HG02885 (cell line): ENCODE results near the gene MYOF.
"Not testable (repeated sequence)": the region's sequence is repeated elsewhere in the genome, so short reads cannot be mapped to it uniquely, and the experiment has no call there.

Source experiments
- ATAC-seq: cut with Tn5 transposase; IDR thresholded peaks from one replicate; pipeline ENCODE4 v1.9.1; 2021; ENCODE audit warnings: mild to moderate bottlenecking; ENCODE audit not compliant: unreplicated experiment, poor library complexity

The MYOF gene

DNA sequence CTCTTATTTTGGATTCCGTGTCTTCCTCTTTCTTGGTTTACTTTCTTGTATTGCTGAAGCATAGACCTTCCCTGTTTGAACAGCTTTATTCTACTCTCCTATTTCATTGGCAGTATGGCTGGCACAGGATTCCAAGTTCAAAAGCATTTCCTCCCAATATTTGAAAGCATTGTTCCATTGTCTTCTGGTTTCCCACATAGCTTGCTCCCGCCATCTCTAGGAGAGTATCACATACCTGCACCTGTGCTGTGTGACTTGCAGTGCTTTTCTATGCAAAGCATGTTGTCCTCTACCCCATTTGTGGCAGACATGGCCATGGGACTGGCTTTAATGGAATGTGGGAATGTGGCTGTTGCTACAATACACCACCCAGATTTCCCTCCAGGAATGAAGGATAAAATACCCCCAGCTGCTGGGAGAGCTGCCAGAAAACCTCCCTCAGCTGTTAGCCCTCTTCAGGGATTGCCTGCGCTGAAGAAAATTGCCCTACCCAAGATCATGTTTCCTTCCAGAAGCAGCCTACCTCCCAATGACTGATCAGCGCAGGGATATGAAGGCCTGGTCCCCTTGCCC lies 6.9 kb upstream of the MYOF start:
- no peak for ATAC-seq

DNA sequence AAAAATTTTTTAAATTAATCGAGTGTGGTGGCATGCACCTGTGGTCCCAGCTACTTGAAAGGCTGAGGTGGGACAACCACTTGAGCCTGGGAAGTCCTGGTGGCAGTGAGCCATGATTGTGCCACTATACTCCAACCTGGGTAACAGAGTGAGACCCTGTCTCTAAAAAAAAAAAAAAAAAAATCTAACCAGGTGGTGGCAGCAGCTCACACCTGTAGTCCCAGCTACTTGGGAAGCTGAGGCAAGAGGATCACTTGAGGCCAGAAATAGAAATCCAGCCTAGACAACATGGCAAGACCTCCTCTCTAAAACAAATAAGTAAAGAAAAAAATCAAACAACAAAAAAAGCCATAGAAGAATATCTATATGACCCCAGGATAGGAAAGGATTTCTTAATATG lies 3.6 kb upstream of the MYOF start:
- ATAC-seq: no peak

DNA sequence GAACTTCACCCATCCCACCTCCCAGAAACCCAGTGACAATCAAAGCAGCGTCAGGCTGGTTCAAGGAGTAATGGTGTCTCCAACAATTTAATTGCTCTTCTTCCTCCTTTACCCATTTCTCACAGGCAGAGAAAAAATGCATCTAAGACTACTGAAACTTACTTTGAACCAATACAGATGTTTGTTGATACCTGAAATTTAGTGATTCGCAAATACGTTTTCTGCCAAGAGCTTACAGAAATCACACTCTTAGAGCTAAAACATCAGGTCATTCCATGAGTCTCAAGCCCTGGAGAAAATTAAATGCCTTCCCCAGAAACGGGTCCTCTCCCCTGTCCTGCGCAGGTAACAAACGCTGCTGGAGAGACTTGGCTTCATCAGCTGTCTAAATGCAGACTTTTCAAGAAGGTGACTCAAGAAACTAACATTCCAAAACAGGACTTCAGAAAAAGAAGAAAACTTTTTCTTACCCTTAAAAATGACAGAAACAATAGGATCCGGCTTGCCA lies 443 bp downstream of the MYOF start:
- no peak for ATAC-seq

DNA sequence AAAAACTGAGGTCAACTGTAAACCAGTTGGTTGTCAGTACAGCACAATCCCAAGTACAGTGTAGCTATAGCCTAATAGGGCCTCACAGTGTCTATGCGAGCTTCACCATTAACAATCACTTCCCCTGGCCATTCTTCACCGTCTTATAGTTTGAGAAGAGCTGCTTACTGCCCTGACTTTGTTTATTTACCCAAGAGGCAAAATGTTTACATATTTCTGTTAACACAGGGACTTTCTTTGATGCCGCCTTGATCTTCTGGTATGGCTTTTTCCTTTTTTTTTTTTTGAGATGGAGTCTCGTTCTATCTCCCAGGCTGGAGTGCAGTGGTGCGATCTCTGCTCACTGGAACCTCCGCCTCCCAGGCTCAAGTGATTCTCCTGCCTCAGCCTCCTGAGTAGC lies 3.3 kb downstream of the MYOF start:
- no peak for ATAC-seq

DNA sequence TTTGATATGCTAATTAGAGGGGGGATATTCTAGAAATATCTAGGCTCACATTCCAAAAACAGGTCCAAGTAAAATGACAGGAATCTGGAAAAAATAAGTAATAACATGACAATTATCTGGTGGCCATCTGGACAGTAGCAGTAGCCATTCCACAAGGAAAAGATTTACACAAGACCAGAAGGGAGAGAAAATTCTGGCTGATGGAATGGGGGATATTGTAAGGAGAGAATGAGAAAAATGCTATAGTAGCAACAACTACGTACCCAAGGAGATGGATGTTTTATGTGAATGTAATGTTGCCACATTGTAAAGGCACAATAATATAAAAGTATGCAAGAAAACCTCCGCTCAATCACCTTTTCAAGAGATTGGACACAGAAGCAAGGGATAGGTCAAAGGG lies 5.4 kb downstream of the MYOF start:
- no peak for ATAC-seq

DNA sequence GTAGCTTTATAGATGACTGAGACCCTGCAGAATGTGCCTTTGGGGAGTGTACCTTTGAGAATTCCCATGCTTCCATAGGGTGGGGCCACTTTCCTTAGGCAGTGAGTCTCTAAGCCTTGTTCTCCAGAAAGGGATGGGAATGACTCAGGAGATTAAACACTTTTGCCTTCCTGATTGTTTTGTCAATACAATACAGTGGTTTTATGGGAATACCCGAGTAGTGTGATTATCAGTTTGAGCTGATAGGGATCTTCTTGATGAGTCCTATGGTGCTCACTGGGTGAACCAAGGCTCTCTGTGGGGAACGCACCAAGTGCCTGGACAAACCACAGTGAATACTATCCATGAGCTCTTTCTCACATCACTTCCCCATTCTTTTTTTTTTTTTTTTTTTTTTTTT lies 6.3 kb downstream of the MYOF start:
- no peak for ATAC-seq

DNA sequence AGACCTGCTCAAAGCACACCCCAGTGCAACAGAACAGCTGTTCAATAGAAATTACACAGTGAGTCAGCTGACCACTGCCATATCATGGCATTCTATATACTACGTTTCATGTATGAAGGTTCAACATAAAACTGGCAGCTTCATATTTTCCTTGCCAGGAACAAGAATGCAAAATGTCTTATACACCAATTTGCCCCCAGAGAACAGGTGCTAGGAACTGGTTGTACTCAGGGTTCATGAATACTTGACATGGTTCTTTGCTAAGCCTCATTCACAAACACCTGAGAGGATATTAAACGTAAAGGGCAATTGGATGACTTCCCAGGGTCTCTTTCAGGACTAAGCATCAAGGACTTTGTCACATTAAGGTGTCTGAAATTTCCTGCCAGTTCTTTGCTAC lies 6.9 kb downstream of the MYOF start:
- no peak for ATAC-seq

DNA sequence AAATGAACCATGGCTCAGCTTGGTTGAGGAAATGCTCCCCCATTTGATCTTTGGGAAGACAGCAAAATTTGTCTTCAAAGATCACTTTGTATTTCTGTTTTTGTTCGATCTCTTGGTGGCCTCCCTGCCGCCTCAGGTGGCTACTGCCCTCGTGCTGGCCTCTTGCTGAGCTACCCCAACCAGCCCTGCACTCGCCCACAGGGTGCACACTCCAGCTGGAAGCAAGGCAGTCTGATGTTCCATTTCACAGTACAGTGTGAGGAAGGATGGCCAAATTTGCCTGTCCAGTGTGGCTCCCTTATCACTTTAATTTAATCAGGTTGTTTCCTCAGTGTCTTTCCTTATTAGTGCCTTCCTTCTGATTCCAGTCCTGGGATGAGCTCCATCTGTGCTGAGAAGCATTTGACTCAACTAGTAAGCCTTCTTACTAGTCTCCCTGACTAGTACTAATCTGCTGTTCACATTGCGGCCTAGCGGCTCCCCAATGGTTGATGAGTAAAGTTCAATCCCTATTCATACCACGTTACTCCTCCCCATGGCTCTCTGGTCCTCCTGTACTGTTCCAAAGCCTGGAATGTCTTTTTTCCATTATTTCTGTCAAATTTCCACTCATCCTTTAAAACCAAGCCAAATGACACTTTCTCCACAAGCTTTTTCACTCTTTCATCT lies 8.2 kb downstream of the MYOF start:
- no peak for ATAC-seq

DNA sequence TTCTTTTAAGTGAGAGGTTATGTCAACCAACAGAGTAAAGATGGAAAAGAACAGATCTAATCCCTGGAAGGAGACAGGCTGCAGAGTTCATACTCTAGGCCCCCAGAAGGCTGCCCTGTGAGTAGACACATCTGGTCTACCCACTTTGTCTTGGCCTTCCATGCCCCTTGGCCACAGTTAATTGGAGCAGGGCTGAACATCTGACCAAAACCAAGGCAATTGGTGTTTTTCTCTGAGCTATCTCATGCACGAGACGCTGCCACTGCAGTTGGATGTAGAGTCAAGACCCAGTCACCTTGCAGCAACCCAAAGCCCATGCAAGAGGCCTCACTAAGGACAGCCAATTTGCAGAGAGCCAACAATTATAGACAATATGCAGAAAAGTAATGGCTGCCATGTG lies 9.0 kb downstream of the MYOF start:
- ATAC-seq: no peak

DNA sequence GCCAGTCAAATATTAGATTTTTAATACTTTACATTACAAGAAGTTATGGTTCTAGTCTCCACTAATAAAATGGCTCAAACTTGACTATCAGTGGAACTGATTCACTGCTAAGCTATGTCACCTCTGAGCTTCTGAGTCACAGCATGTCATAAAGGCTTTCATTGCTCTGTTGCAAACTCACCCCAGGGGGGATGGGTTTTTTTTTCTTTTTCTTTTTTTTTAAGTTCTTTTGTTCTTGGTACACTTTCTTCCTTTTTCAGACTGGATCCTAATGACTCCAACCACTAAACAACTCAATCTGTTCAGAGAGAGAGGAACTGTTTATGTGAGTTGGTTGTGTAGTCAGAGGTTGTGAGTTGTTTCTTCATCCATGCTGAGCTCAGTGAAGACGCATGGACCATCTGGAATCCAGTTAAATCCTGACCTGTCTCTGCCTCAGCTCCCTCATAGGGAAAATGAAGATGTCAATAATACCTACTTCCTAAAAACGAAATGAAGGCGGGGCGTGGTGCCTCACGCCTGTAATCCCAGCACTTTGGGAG lies 11.0 kb downstream of the MYOF start:
- ATAC-seq: no peak

DNA sequence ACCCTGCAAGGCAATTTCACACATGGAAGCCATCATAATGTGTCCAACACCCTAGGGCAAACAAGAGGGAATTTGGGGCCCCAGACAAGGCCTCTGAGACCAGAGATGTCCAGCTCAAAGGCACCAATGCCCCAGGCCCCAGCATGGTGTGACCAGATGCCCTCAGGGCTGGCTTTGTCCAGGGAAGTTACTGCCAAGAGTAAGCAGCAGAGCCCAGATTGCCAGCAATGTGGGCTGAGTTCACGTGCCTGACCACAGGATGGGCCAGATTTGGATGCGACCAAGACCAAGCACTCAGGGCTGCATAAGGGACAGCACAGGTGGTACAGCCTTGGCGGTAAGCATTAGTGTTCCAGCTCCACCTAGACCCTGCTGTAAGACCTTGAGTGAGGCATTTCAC lies 12.7 kb downstream of the MYOF start:
- no peak for ATAC-seq

DNA sequence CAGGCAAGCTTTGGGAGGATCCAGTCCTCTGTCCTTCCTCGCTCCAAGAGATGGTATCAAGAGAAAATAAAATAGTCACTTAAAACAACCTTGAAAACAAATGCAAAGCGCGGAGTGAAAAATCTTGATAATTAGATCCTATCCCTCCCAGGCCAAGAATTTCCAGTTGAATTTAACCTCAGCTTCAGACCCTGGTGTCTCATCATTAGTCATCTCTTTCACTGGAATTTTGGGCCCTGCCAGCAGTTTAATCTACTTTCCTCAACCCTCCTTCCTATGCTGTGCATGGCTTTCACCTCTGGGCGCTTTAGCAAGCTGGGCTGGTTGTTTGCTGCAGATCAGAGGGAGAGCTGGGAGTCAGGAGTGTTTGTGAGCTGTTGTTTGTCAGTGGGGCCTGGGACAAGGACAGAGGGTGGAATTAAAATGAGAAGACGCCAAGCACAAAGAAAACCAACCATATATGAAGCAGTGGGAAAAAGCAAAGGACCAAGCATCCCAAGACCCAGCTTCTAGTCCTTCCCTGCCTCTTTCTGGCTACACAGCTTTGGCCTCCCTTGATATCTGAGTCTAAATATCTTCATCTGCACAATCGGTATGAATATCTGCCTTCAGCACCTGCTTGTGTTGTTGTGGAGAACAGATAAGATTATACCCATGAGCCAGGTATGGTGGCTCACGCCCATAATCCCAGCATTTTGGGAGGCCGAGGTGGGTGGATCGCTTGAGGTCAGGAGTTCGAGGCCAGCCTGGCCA lies 13.5 kb downstream of the MYOF start:
- no peak for ATAC-seq

DNA sequence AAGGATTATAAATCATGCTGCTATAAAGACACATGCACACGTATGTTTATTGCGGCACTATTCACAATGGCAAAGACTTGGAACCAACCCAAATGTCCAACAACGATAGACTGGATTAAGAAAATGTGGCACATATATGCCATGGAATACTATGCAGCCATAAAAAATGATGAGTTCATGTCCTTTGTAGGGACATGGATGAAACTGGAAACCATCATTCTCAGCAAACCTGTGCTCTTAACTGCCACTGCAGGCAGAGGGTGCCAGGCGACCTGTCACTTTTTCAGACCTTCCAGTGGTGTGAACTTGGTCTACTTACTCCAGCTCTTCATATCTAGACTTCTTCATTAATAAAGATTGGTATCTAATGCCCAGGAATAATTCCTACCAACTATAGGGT lies 14.5 kb downstream of the MYOF start:
- ATAC-seq: not testable (repeated sequence)

DNA sequence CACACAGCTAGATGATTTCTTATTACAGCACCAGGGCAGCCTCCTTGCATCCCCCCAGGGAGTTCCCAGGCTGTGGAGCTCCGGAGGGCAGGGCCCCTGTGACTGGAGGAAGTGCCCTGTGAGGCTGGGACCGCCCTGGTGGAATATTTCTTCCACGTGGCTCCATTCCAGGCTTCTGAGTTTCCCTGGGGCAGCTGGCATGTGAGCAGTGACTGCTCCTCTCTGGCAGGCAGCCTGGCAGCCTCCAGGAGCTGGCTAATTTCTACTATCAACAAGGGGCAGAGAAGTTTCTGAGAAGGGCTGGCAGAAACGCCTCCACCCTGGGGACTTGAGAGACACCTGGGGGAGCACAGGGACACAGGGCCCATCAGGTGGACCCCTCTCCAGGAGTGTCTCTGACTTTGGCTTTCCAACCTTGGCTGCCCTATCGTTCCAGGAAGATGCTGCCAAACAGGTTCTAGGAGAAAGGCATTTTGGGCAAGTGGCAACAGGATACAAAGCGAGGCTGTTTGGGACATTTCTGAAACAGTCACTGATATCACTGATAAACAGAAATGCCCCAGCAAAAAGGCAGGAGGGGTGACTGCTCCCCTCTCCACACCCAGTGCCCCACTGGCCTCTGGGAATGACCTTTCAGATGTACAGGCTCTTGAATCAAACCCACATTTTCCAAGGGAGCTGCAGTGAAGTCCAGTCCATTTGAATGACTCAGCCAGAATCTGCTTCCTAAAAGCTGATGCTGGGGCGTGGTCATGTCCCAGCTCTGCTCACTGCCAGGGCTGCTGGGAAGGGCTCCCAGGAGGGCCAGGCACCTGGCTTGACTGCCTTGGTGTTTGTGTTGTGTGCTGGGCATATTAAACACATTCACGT lies 16.1 kb downstream of the MYOF start:
- ATAC-seq: no peak

DNA sequence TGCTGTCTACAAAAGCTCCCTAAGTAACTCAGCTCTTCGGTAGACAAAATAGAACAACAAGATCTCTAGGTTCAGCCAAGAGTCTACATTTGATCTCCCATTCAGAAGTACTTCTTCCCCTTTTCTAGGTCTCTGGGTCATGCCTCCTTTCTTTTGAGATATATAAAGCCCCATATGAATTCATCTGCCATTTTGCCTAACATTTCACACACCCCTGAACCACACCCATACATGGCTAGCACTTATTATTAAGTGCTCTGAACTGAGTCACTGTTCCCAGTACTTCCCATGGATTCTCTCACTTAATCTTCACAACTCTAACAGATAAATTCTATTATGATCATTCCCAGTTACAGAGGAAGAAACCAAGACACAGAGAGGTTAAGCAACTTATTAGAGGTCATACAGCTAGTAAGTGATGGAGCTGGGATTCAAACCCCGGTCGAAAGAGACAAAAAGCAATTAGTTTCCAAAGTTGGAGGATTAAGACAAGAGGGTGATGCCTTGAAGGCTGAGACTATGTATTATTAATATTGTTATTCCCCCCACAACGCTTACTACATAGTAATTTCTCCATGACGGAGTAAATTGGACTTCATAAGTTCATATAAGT lies 17.3 kb downstream of the MYOF start:
- no peak for ATAC-seq

DNA sequence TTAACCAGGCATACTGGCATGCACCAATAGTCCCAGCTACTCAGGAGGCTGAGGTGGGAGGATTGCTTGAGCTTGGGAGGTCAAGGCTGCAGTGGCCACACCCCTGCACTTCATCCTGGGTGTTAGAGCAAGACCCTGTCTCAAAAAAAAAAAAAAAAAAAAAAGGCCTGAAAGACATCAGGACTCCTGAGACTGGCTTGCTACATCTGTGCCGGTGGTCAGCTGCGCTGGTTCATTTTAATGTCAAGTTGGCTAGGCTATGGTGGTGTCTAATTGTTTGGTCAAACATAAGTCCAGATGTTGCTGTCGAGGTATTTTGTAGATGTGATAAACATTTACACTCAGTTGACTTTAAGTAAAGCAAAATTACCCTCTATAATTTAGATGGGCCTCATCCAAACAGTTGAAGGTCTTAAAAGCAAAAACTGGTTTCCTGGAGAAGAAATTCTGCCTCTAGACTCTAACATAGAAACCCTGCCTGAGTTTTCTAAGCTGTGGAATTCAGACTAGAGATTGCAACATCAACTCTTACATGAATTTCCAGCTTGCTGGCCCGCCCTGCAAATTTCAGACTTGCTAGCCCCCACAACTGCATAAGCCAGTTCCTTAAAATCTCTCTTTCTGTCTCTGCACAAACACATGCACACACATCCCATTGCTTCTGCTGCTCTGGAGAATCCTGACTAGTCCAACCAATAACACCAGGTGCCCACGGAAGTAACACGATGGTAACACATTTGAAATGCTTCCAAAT lies 18.2 kb downstream of the MYOF start:
- no peak for ATAC-seq

DNA sequence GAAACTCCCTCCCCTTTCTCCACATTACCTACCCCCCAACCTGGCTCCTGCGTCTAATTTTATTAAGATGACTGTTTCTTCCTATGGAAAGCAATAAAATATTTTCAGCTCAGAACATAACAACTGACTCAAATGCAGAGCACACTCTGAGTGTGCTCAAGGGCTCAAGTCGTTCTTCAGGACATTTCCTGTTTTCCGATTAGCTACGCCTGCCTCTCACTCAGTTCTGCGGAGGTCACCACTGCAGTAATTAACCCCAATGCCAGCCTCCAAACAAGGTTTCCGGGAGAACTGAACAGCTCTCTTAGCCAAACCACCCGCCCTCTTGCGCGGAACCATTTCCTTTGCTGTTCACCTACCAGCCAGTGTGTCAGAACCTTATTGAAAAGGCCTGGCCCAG lies 19.3 kb downstream of the MYOF start:
- no peak for ATAC-seq

DNA sequence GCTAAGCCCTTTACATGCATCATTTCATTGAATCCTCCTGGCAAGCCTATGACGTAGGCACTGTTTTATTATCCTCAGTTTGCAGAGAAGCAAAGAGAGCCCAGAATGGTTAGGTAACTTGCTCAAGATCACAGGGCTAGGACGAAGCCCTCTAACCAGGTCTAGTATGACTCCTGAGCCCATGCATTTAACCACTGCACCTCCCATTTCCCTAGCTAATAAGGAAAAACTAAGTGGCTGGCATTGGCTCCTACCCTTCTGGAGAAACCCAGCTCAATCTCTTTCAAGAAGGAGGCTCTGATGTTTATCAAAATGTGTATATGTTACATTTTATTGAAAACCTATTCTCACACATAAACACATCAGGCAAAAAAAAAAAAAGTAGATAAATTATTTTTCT lies 19.8 kb downstream of the MYOF start:
- ATAC-seq: no peak

DNA sequence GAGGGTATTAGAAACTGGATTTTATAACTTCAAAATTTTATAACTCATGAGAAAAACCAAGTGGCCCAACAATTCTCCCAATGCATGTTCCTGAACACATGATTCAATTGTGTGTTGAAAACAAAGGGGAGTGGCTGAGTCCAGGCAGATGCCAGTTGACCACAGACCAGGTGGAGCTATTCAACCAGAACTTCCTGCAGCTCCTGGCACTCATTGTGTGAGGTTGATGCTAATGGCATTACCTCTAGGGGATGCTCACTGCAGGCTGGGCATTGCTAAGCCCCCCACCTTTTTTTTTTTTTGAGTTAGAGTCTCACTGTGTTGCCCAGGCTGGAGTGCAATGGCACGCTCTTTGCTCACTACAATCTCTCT lies 20.3 kb downstream of the MYOF start:
- no peak for ATAC-seq
